Vagina (tissue), 2 donors: ENCODE results near the gene SYNM. TPM values are rescaled to one million over a fixed set of nuclear protein-coding genes. Genes with fewer than 3 reads are reported as not detected.

Experiments
- DNase-seq, 2 donors: peaks; one replicate each; pipeline ENCODE4 v3.0.0-alpha.2; 2017; ENCODE audit errors: extremely low spot score in 2 of 2
- H3K27ac ChIP-seq: fragments of 200-600 bp; sonication (generic); one replicate; pipeline ENCODE4 v1.5.1; 2019
- H3K27me3 ChIP-seq: fragments of 200-600 bp; sonication (generic); one replicate; pipeline ENCODE4 v1.5.1; 2019
- H3K36me3 ChIP-seq, 2 donors: fragments of 200-600 bp; sonication (generic); one replicate each; pipeline ENCODE4 v1.5.1; 2017 to 2019
- H3K4me1 ChIP-seq: fragments of 200-600 bp; sonication (generic); one replicate; pipeline ENCODE4 v1.5.1; 2019
- H3K4me3 ChIP-seq, 2 donors: fragments of 200-600 bp; sonication (generic); 1 replicate in 1 of 2; 2 replicates in 1 of 2; pipeline ENCODE4 v1.5.1; 2016 to 2019
- H3K9me3 ChIP-seq: fragments of 200-600 bp; sonication (generic); one replicate; pipeline ENCODE4 v1.5.1; 2019
- CTCF ChIP-seq, 3 experiments: fragments of 450-650 bp in 2 of 3; fragments of 200-600 bp in 1 of 3; sonication (generic) in 1 of 3; IDR thresholded peaks; one replicate each; pipeline ENCODE4 v1.5.1; 2017 to 2019; ENCODE audit warnings: antibody characterized with exemption in 3 of 3, mild to moderate bottlenecking in 2 of 3, moderate library complexity in 2 of 3
- POLR2A ChIP-seq, 2 donors: fragments of 450-650 bp; IDR thresholded peaks; one replicate each; pipeline ENCODE4 v1.6.1; 2017; ENCODE audit warnings: antibody characterized with exemption in 2 of 2, mild to moderate bottlenecking in 2 of 2, moderate library complexity in 2 of 2
- POLR2AphosphoS5 ChIP-seq, 2 donors: sonication (generic); formaldehyde crosslinking; IDR thresholded peaks; one replicate each; pipeline ENCODE4 v1.9.0; 2017; ENCODE audit warnings: antibody characterized with exemption in 2 of 2, mild to moderate bottlenecking in 2 of 2, low read depth in 1 of 2; ENCODE audit not compliant: insufficient read depth in 1 of 2
- intact Hi-C: fragments of 100-400 bp; cut with DNase I; formaldehyde crosslinking; loops from one replicate; pipeline ENCODE4 v1.15.1; 2023
- total RNA-seq: library from RNA; depleted of rRNA; stranded (reverse); fragments of >200 nt; gene quantifications from one replicate; pipeline ENCODE4 v1.2.3, GENCODE V29; 2016

Gene SYNM
- total RNA-seq, 1 donor from 2014 or later = 62.6 TPM

- Histone ChIP-seq H3K4me1 (no peaks in the 10 kb centered on the region), H3K36me3 (no peaks in the 10 kb centered on the region), H3K4me3 (no peak overlapping the region), H3K27ac (no peak overlapping the region), H3K27me3 (no peaks in the 10 kb centered on the region), H3K9me3 (no peaks in the 10 kb centered on the region)
- TF ChIP-seq POLR2A (IDR thresholded peaks at IDR 0.05) = no peak
- no peak for TF ChIP-seq CTCF (IDR thresholded peaks at IDR 0.05)
- TF ChIP-seq POLR2AphosphoS5 (IDR thresholded peaks at IDR 0.05; ENCODE audit: insufficient read depth in 1 of 2, low read depth in 1 of 2) = no peak
- no peak for DNase-seq
- intact Hi-C loops = loop anchor here (10.0 kb wide), 1 partner anchor 441 kb away; the partner anchor contains the start of gene IGF1R
Observed at GRCh38 chr15:99085413-99086326, 19.2 kb upstream of the SYNM start.

- Histone ChIP-seq H3K27me3 (no peaks in the 10 kb centered on the region), H3K27ac (no peak overlapping the region), H3K36me3 (no peaks in the 10 kb centered on the region), H3K9me3 (no peaks in the 10 kb centered on the region), H3K4me1 (no peaks in the 10 kb centered on the region), H3K4me3 (no peak overlapping the region)
- TF ChIP-seq POLR2AphosphoS5 (IDR thresholded peaks at IDR 0.05; ENCODE audit: insufficient read depth in 1 of 2, low read depth in 1 of 2) = no peak
- TF ChIP-seq CTCF (IDR thresholded peaks at IDR 0.05) = no peak
- no peak for TF ChIP-seq POLR2A (IDR thresholded peaks at IDR 0.05)
- DNase-seq = no peak
- intact Hi-C loops = loop anchor here (10.0 kb wide), 1 partner anchor 441 kb away; the partner anchor contains the start of gene IGF1R
Observed at GRCh38 chr15:99086327-99086667, 18.6 kb upstream of the SYNM start.

- intact Hi-C loops = loop anchor here (10.0 kb wide), 1 partner anchor 443 kb away; the partner anchor contains the start of gene IGF1R
- TF ChIP-seq POLR2AphosphoS5 (IDR thresholded peaks at IDR 0.05; ENCODE audit: insufficient read depth in 1 of 2, low read depth in 1 of 2) = no peak
- TF ChIP-seq CTCF (IDR thresholded peaks at IDR 0.05) = no peak
- no peak for TF ChIP-seq POLR2A (IDR thresholded peaks at IDR 0.05)
- no peak overlapping the region for H3K27ac ChIP-seq
- no peak overlapping the region for H3K4me3 ChIP-seq
- no peaks in the 10 kb centered on the region for H3K4me1 ChIP-seq
- DNase-seq = no peak
- no peaks in the 10 kb centered on the region for H3K36me3 ChIP-seq
- no peaks in the 10 kb centered on the region for H3K27me3 ChIP-seq
- H3K9me3 ChIP-seq = no peaks in the 10 kb centered on the region
Observed at GRCh38 chr15:99087405-99087943, 17.4 kb upstream of the SYNM start.

GRCh38 chr15:99090011-99090699, 14.7 kb upstream of the SYNM start:
- DNase-seq = no peak
- TF ChIP-seq POLR2A (IDR thresholded peaks at IDR 0.05) (no peak), CTCF (IDR thresholded peaks at IDR 0.05) (no peak)
- no peaks in the 10 kb centered on the region for H3K36me3 ChIP-seq
- H3K4me3 ChIP-seq = no peak overlapping the region
- intact Hi-C loops = no loop called here
- no peaks in the 10 kb centered on the region for H3K4me1 ChIP-seq
- H3K27ac ChIP-seq = no peak overlapping the region
- H3K9me3 ChIP-seq = no peaks in the 10 kb centered on the region
- no peaks in the 10 kb centered on the region for H3K27me3 ChIP-seq
